Measurements from ENCODE around the gene PRICKLE3. TPM values are rescaled to one million over a fixed set of nuclear protein-coding genes. Genes with fewer than 3 reads are reported as not detected.
"Not testable (repeated sequence)": the region's sequence is repeated elsewhere in the genome, so short reads cannot be mapped to it uniquely, and the experiment has no call there.

PRICKLE3 gene
- total RNA-seq, 1 donor from 2014 or later, result 26.5 TPM

DNA sequence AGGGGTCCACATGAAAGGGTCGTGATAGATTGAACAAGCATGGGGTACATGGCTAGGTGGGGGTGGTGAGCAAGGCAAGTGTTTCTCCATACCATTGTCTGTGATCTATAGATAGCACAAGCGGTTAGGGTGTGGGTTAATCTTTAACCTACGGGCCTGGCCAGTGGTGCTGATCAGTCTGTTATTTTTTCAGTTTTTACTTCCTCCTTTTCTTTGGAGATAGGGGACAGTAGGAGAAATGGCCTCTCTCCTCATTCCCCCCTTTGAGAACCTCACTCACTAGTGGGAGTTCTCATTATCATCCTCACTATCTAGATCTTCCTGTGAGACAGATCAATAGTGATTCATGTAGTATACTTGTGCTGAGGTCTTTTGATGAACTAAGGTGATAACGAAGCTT, 46.5 kb downstream of the PRICKLE3 start:
- Histone ChIP-seq H3K36me3 (no peaks in the 10 kb centered on the region), H3K27me3 (no peaks in the 10 kb centered on the region), H3K27ac (no peak overlapping the region), H3K4me1 (no peaks in the 10 kb centered on the region), H3K4me3 (no peak overlapping the region), H3K9me3 (peaks cover 9% of the 10 kb centered on the region)
- no peak for DNase-seq (ENCODE audit: extremely low spot score in 2 of 2)
- intact Hi-C loops (cut with DNase I), result no loop called here
- TF ChIP-seq, protein P1, sequence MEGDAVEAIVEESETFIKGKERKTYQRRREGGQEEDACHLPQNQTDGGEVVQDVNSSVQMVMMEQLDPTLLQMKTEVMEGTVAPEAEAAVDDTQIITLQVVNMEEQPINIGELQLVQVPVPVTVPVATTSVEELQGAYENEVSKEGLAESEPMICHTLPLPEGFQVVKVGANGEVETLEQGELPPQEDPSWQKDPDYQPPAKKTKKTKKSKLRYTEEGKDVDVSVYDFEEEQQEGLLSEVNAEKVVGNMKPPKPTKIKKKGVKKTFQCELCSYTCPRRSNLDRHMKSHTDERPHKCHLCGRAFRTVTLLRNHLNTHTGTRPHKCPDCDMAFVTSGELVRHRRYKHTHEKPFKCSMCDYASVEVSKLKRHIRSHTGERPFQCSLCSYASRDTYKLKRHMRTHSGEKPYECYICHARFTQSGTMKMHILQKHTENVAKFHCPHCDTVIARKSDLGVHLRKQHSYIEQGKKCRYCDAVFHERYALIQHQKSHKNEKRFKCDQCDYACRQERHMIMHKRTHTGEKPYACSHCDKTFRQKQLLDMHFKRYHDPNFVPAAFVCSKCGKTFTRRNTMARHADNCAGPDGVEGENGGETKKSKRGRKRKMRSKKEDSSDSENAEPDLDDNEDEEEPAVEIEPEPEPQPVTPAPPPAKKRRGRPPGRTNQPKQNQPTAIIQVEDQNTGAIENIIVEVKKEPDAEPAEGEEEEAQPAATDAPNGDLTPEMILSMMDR (IDR thresholded peaks at IDR 0.05), result no peak
- no peak for TF ChIP-seq POLR2AphosphoS5 (IDR thresholded peaks at IDR 0.05; ENCODE audit: insufficient read depth in 1 of 2, low read depth in 1 of 2)
- no peak for TF ChIP-seq POLR2A (IDR thresholded peaks at IDR 0.05)

DNA sequence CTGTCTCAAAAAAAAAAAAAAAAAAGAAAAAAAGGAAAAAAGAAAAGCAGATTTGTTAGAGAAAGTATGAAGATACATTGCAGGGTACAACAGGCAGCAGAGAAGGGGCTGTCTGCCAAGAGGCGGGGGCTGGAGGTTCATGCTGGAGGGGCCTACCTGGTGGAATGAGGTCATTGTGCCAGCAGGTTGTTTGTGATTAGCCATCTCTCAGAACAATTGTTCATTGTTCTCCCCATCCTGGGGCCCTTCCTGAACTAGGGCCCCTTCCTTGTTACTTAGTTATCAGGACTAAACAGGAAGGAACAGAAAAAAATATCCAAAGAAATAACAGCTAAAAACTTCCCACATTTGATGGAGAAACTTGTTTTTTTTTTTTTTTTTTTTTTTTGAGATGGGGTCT, 48.7 kb downstream of the PRICKLE3 start:
- intact Hi-C loops (cut with DNase I), result no loop called here
- Histone ChIP-seq H3K27me3 (no peaks in the 10 kb centered on the region), H3K36me3 (no peaks in the 10 kb centered on the region), H3K27ac (no peak overlapping the region), H3K4me3 (no peak overlapping the region), H3K9me3 (peaks cover 9% of the 10 kb centered on the region), H3K4me1 (no peaks in the 10 kb centered on the region)
- no peak for TF ChIP-seq POLR2A (IDR thresholded peaks at IDR 0.05)
- no peak for TF ChIP-seq POLR2AphosphoS5 (IDR thresholded peaks at IDR 0.05; ENCODE audit: insufficient read depth in 1 of 2, low read depth in 1 of 2)
- TF ChIP-seq, protein P1 (IDR thresholded peaks at IDR 0.05), result no peak
- no peak for DNase-seq (ENCODE audit: extremely low spot score in 2 of 2)

DNA sequence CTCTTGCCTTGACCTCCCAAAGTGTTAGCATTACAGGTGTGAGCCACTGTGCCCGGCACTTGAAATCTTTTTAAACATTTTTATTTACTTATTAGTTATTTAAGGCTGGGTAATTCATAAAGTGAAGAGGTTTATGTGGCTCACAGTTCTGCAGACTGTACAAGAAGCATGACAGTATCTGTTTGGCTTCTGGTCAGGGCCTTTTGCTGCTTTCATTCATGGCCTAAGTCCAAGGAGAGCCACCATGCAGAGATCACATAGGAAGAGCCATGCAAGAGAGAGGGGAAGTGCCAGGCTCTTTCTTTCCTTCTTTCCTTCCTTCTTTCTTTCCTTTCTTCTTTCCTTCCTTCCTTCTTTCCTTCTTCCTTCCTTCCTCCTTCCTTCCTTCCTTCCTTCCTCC, 52.4 kb downstream of the PRICKLE3 start:
- intact Hi-C loops (cut with DNase I), result no loop called here
- Histone ChIP-seq H3K36me3 (no peaks in the 10 kb centered on the region), H3K4me3 (no peak overlapping the region), H3K27me3 (no peaks in the 10 kb centered on the region), H3K9me3 (no peaks in the 10 kb centered on the region), H3K27ac (no peak overlapping the region), H3K4me1 (no peaks in the 10 kb centered on the region)
- DNase-seq (ENCODE audit: extremely low spot score in 2 of 2), result no peak
- TF ChIP-seq POLR2A (IDR thresholded peaks at IDR 0.05) (no peak), POLR2AphosphoS5 (IDR thresholded peaks at IDR 0.05; ENCODE audit: insufficient read depth in 1 of 2, low read depth in 1 of 2) (no peak)
- TF ChIP-seq, protein P1 (IDR thresholded peaks at IDR 0.05), result no peak

DNA sequence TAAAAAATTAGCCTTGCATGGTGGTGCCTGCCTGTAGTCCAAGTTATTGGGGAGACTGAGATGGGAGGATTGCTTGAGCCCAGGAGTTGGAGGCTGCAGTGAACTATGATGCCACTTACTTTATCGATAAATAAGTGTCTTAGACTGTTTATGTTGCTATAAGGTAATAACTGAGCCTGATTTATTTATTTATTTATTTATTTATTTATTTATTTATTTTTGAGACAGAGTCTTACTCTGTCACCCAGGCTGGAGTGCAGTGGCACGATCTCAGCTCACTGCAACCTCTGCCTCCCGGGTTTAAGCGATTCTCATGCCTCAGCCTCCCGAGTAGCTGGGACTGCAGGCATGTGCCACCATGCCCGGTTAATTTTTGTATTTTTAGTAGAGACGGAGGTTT, 53.9 kb downstream of the PRICKLE3 start:
- intact Hi-C loops (cut with DNase I); H3K9me3 ChIP-seq; H3K4me1 ChIP-seq; DNase-seq (ENCODE audit: extremely low spot score in 2 of 2); H3K27ac ChIP-seq; H3K4me3 ChIP-seq; H3K36me3 ChIP-seq; H3K27me3 ChIP-seq: not testable (repeated sequence)

DNA sequence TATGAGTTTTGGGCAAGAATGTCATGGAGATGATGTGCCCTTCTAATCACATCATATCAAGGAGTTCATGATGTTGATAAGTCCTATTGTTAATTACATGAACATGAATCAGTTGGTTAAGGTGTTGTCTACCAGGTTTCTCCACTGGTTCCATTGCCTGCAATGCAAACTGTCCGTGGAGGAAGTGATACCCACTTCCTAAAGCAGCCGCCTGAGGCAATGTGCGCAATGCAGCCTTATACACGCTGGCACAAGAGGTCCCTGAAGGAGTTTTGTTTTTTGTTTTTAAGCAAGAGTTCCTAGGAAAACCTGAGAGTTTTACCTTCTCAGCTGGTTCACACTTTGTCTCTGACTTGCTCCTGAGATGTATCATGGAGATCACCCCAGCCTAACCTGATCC, 56.7 kb downstream of the PRICKLE3 start:
- intact Hi-C loops (cut with DNase I), result no loop called here
- Histone ChIP-seq H3K27ac (no peak overlapping the region), H3K36me3 (no peaks in the 10 kb centered on the region)

DNA sequence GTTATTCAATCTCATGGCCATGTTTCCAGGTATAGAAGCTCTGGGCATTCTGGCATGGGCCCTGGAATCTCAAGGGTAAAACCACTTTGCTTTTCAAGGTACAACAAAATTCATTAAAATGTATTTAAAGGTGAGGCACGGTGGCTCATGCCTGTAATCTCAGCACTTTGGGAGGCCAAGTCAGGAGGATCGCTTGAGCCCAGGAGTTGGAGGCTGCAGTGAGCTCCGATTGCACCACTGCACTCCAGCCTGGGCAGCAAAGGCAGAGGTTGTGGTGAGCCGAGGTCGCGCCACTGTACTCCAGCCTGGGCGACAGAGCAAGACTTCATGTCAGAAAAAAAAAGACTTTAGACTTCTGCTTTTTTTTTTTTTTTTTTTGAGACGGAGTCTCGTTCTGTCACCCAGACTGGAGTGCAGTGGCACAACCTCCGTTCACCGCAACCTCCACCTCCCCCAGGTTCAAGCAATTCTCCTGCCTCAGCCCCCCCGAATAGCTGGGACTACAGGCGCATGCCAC, 58.4 kb downstream of the PRICKLE3 start:
- intact Hi-C loops (cut with DNase I); H3K4me1 ChIP-seq: not testable (repeated sequence)

More for the DNA sequence above, 56.7 kb downstream of the PRICKLE3 start:
- H3K9me3 ChIP-seq, result no peaks in the 10 kb centered on the region
- H3K4me3 ChIP-seq, result no peak overlapping the region
- H3K4me1 ChIP-seq, result no peaks in the 10 kb centered on the region
- H3K27me3 ChIP-seq, result no peaks in the 10 kb centered on the region
- TF ChIP-seq, protein P1 (IDR thresholded peaks at IDR 0.05), result no peak
- TF ChIP-seq POLR2AphosphoS5 (IDR thresholded peaks at IDR 0.05; ENCODE audit: insufficient read depth in 1 of 2, low read depth in 1 of 2), result no peak
- no peak for TF ChIP-seq POLR2A (IDR thresholded peaks at IDR 0.05)
- no peak for DNase-seq (ENCODE audit: extremely low spot score in 2 of 2)

More for the DNA sequence above, 58.4 kb downstream of the PRICKLE3 start:
- not testable (repeated sequence) for H3K4me3 ChIP-seq; H3K9me3 ChIP-seq; DNase-seq (ENCODE audit: extremely low spot score in 2 of 2); H3K27ac ChIP-seq; H3K27me3 ChIP-seq; H3K36me3 ChIP-seq

Small RNA genes within 50 kb of the gene (small RNA-seq; reads per million reads assigned to genes)
- not detected for gene RN7SL262P

Other genes with a start within 250 kb of the PRICKLE3 start
- gene OTUD5, start 228.8 kb downstream of the PRICKLE3 start, total RNA-seq, result 44.7 TPM
- 2.0 TPM for gene KCND1, start 214.5 kb downstream of the PRICKLE3 start, total RNA-seq
- 27.5 TPM for gene GRIPAP1, start 184.1 kb downstream of the PRICKLE3 start, total RNA-seq
- gene TFE3, start 143.0 kb downstream of the PRICKLE3 start, total RNA-seq, result 87.4 TPM
- gene CCDC120, start 127.4 kb downstream of the PRICKLE3 start, total RNA-seq, result 8.6 TPM
- gene PRAF2, start 112.4 kb downstream of the PRICKLE3 start, total RNA-seq, result 24.1 TPM
- 72.7 TPM for gene WDR45, start 106.5 kb downstream of the PRICKLE3 start, total RNA-seq
- 17.7 TPM for gene GPKOW, start 62.6 kb downstream of the PRICKLE3 start, total RNA-seq
- gene MAGIX, start 23.6 kb downstream of the PRICKLE3 start, total RNA-seq, result 2.2 TPM
- 81.3 TPM for gene PLP2, start 14.5 kb downstream of the PRICKLE3 start, total RNA-seq
- gene SYP, start 13.8 kb upstream of the PRICKLE3 start, total RNA-seq, result 11.0 TPM
- 0.25 TPM for gene CACNA1F, start 47.0 kb upstream of the PRICKLE3 start, total RNA-seq
- 8.8 TPM for gene CCDC22, start 49.1 kb upstream of the PRICKLE3 start, total RNA-seq
- 1.5 TPM for gene FOXP3, start 78.3 kb upstream of the PRICKLE3 start, total RNA-seq
- 18.9 TPM for gene PPP1R3F, start 83.4 kb upstream of the PRICKLE3 start, total RNA-seq
- gene GAGE10, start 117.3 kb upstream of the PRICKLE3 start, total RNA-seq, result not detected
- gene GAGE12J, start 135.7 kb upstream of the PRICKLE3 start, total RNA-seq, result not detected
- gene GAGE13, start 145.2 kb upstream of the PRICKLE3 start, total RNA-seq, result not detected